HEK293 (cell line): ENCODE measurements around the gene QARS1.
A peak's percentile ranks its signal among the peaks of the same experiment; 100 is the strongest.

Experiments used
- EGR2 ChIP-seq: fragments of 450-650 bp; formaldehyde crosslinking; IDR thresholded peaks from 2 replicates; pipeline ENCODE4 v1.5.1; 2016; ENCODE audit warnings: low read depth, missing biosample characterization, missing genetic modification characterization
- GLI2 ChIP-seq: fragments of 450-650 bp; formaldehyde crosslinking; IDR thresholded peaks from 2 replicates; pipeline ENCODE4; 2017; ENCODE audit warnings: missing biosample characterization, missing genetic modification characterization, low read depth, borderline replicate concordance
- HOXD13 ChIP-seq: sonication (generic); formaldehyde crosslinking; IDR thresholded peaks from 2 replicates; pipeline ENCODE4 v1.8.0; 2022; ENCODE audit warnings: missing genetic modification reagents, borderline replicate concordance
- KLF9 ChIP-seq: fragments of 450-650 bp; formaldehyde crosslinking; IDR thresholded peaks from 2 replicates; pipeline ENCODE4 v1.5.1; 2016; ENCODE audit warnings: missing biosample characterization, missing genetic modification characterization, low read depth
- REPIN1 ChIP-seq: fragments of 450-650 bp; formaldehyde crosslinking; IDR thresholded peaks from 2 replicates; pipeline ENCODE4 v1.5.1; 2017; ENCODE audit warnings: missing biosample characterization, missing genetic modification characterization, low read depth
- SCRT2 ChIP-seq: fragments of 450-650 bp; formaldehyde crosslinking; IDR thresholded peaks from 2 replicates; pipeline ENCODE4 v1.5.1; 2016; ENCODE audit warnings: missing biosample characterization, missing genetic modification characterization
- YY2 ChIP-seq: fragments of 450-650 bp; formaldehyde crosslinking; IDR thresholded peaks from 2 replicates; pipeline ENCODE4 v1.5.1; 2016; ENCODE audit warnings: missing biosample characterization, missing genetic modification characterization
- ZBTB21 ChIP-seq: fragments of 450-650 bp; formaldehyde crosslinking; IDR thresholded peaks from 2 replicates; pipeline ENCODE4 v1.5.1; 2017; ENCODE audit warnings: missing biosample characterization, missing genetic modification characterization
- ZFHX2 ChIP-seq: fragments of 450-650 bp; formaldehyde crosslinking; conservative IDR thresholded peaks from 2 replicates; pipeline ENCODE4 v1.5.1; 2016; ENCODE audit warnings: missing biosample characterization, missing genetic modification characterization
- ZNF132 ChIP-seq: fragments of 450-650 bp; formaldehyde crosslinking; IDR thresholded peaks from 2 replicates; pipeline ENCODE4 v1.5.1; 2017; ENCODE audit warnings: missing biosample characterization, missing genetic modification characterization, borderline replicate concordance
- ZNF157 ChIP-seq: fragments of 450-650 bp; formaldehyde crosslinking; IDR thresholded peaks from 2 replicates; pipeline ENCODE4 v1.5.1; 2016; ENCODE audit warnings: missing biosample characterization, missing genetic modification characterization
- ZNF169 ChIP-seq: fragments of 450-650 bp; formaldehyde crosslinking; IDR thresholded peaks from 2 replicates; pipeline ENCODE4 v1.5.1; 2016; ENCODE audit warnings: missing biosample characterization, missing genetic modification characterization
- ZNF174 ChIP-seq: fragments of 450-650 bp; formaldehyde crosslinking; IDR thresholded peaks from 2 replicates; pipeline ENCODE4 v1.5.0; 2017; ENCODE audit warnings: missing biosample characterization, mild to moderate bottlenecking, missing genetic modification characterization
- ZNF175 ChIP-seq: fragments of 450-650 bp; formaldehyde crosslinking; IDR thresholded peaks from 2 replicates; pipeline ENCODE4 v1.5.1; 2016; ENCODE audit warnings: missing biosample characterization, missing genetic modification characterization
- ZNF202 ChIP-seq: fragments of 450-650 bp; formaldehyde crosslinking; IDR thresholded peaks from 2 replicates; pipeline ENCODE4 v1.5.1; 2016; ENCODE audit warnings: missing biosample characterization, missing genetic modification characterization, borderline replicate concordance
- ZNF239 ChIP-seq: fragments of 450-650 bp; formaldehyde crosslinking; IDR thresholded peaks from 2 replicates; pipeline ENCODE4 v1.5.1; 2016; ENCODE audit warnings: missing biosample characterization, missing genetic modification characterization
- ZNF248 ChIP-seq: fragments of 450-650 bp; formaldehyde crosslinking; IDR thresholded peaks from 2 replicates; pipeline ENCODE4 v1.5.1; 2017; ENCODE audit warnings: missing biosample characterization, missing genetic modification characterization
- ZNF302 ChIP-seq: fragments of 450-650 bp; formaldehyde crosslinking; IDR thresholded peaks from 2 replicates; pipeline ENCODE4 v1.5.1; 2016; ENCODE audit warnings: missing biosample characterization, missing genetic modification characterization, low read depth
- ZNF366 ChIP-seq: fragments of 450-650 bp; formaldehyde crosslinking; conservative IDR thresholded peaks from 2 replicates; pipeline ENCODE4 v1.5.1; 2016; ENCODE audit warnings: missing biosample characterization, missing genetic modification characterization
- ZNF426 ChIP-seq: fragments of 450-650 bp; formaldehyde crosslinking; IDR thresholded peaks from 2 replicates; pipeline ENCODE4 v1.5.1; 2017; ENCODE audit warnings: missing biosample characterization, missing genetic modification characterization, mild to moderate bottlenecking, inconsistent platforms, moderate library complexity
- ZNF501 ChIP-seq: fragments of 450-650 bp; formaldehyde crosslinking; IDR thresholded peaks from 2 replicates; pipeline ENCODE4 v1.5.1; 2016; ENCODE audit warnings: missing biosample characterization, missing genetic modification characterization
- ZNF596 ChIP-seq: fragments of 450-650 bp; IDR thresholded peaks from 2 replicates; pipeline ENCODE4 v1.5.0; 2018; ENCODE audit warnings: missing biosample characterization, mild to moderate bottlenecking, missing genetic modification characterization, moderate library complexity
- ZNF791 ChIP-seq: fragments of 450-650 bp; formaldehyde crosslinking; IDR thresholded peaks from 2 replicates; pipeline ENCODE4 v1.5.1; 2016; ENCODE audit warnings: missing biosample characterization, missing genetic modification characterization
- ZSCAN30 ChIP-seq: fragments of 450-650 bp; IDR thresholded peaks from 2 replicates; pipeline ENCODE4 v1.5.1; 2018; ENCODE audit warnings: missing biosample characterization, mild to moderate bottlenecking, missing genetic modification characterization, moderate library complexity
- TF ChIP-seq, protein P1 (sequence below): fragments of 450-650 bp; formaldehyde crosslinking; IDR thresholded peaks from 2 replicates; pipeline ENCODE4 v1.5.1; 2016; ENCODE audit warnings: missing biosample characterization, missing genetic modification characterization
- TF ChIP-seq, protein P2 (sequence below): fragments of 450-650 bp; formaldehyde crosslinking; IDR thresholded peaks from 2 replicates; pipeline ENCODE4 v1.5.1; 2017; ENCODE audit warnings: missing biosample characterization, mild to moderate bottlenecking, missing genetic modification characterization, moderate library complexity
- TF ChIP-seq, protein P3 (sequence below): fragments of 450-650 bp; formaldehyde crosslinking; IDR thresholded peaks from 2 replicates; pipeline ENCODE4 v1.5.1; 2016; ENCODE audit warnings: missing biosample characterization, missing genetic modification characterization
- TF ChIP-seq, protein P4 (sequence below): fragments of 450-650 bp; formaldehyde crosslinking; IDR thresholded peaks from 2 replicates; pipeline ENCODE4 v1.5.1; 2016; ENCODE audit warnings: missing biosample characterization, missing genetic modification characterization
- TF ChIP-seq, protein P5 (sequence below): sonication (generic); formaldehyde crosslinking; IDR thresholded peaks from 2 replicates; pipeline ENCODE4 v1.8.1; 2022; ENCODE audit warnings: mild to moderate bottlenecking, moderate library complexity, missing genetic modification reagents
- TF ChIP-seq, protein P6 (sequence below): fragments of 450-650 bp; formaldehyde crosslinking; IDR thresholded peaks from 2 replicates; pipeline ENCODE4 v1.5.1; 2017; ENCODE audit warnings: missing biosample characterization, missing genetic modification characterization

QARS1 gene

DNA sequence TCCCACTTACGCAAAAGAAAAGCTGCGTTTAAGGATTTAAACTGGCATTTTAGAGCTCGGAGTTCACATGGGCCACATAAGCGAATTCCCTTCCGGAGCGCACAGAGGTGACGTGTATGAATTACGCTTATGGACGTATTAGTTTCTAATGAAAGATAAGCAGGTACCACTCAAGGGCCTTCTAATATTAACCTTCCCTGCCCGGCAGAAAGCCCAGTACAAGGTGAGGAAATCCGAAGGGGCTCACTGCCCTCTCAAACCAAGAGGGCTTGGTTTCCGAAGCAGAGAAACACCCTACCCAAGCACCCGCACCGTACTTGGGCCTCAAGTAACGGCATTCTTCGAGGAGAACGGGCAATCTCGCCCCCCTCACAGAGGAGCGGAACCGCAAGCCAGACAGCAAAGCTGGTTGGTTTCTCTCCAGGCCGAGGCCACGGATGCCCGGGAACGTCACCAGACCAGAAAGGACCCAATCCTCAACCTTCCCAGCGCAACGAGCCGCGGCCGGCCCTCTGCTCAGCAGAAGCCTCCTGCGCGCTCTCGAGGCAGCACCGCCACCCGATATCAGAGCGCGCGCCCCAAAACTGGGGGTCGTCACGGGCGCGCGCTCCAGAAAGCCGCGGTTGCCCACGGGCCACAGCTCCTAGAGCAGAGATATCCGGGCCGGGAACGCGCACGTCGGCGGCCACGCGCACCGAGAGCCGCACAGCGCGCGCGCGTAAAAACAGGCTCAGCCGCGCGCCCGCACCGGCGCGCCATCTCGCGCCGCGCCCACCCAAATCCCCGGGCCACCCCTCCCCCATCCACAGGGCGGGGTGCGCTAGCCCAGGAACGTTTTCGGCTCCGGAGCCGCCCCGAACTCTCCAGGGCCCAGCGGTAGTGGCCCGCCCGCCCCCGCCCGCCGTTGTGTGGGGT is 11.4 kb downstream of the QARS1 start (continued):
- TF ChIP-seq, protein P1, sequence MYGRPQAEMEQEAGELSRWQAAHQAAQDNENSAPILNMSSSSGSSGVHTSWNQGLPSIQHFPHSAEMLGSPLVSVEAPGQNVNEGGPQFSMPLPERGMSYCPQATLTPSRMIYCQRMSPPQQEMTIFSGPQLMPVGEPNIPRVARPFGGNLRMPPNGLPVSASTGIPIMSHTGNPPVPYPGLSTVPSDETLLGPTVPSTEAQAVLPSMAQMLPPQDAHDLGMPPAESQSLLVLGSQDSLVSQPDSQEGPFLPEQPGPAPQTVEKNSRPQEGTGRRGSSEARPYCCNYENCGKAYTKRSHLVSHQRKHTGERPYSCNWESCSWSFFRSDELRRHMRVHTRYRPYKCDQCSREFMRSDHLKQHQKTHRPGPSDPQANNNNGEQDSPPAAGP = no peak
- TF ChIP-seq SCRT2 (tag by site-specific recombination) = no peak
- TF ChIP-seq ZNF302 (tag by site-specific recombination) = no peak
- no peak for TF ChIP-seq ZNF791
- TF ChIP-seq, protein P2, sequence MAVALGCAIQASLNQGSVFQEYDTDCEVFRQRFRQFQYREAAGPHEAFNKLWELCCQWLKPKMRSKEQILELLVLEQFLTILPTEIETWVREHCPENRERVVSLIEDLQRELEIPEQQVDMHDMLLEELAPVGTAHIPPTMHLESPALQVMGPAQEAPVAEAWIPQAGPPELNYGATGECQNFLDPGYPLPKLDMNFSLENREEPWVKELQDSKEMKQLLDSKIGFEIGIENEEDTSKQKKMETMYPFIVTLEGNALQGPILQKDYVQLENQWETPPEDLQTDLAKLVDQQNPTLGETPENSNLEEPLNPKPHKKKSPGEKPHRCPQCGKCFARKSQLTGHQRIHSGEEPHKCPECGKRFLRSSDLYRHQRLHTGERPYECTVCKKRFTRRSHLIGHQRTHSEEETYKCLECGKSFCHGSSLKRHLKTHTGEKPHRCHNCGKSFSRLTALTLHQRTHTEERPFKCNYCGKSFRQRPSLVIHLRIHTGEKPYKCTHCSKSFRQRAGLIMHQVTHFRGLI = 0 out of 2 replicates have a peak, but pooled peaks have one; percentile 27
- TF ChIP-seq ZNF202 (tag by site-specific recombination) = no peak
- no peak; the same call in 1 of the 2 replicates for TF ChIP-seq ZFHX2
- TF ChIP-seq ZNF366 (tag by site-specific recombination) = no peak
- peak; percentile 26; the same call in 1 of the 2 replicates for TF ChIP-seq EGR2 (tag by site-specific recombination)
- TF ChIP-seq, protein P3, sequence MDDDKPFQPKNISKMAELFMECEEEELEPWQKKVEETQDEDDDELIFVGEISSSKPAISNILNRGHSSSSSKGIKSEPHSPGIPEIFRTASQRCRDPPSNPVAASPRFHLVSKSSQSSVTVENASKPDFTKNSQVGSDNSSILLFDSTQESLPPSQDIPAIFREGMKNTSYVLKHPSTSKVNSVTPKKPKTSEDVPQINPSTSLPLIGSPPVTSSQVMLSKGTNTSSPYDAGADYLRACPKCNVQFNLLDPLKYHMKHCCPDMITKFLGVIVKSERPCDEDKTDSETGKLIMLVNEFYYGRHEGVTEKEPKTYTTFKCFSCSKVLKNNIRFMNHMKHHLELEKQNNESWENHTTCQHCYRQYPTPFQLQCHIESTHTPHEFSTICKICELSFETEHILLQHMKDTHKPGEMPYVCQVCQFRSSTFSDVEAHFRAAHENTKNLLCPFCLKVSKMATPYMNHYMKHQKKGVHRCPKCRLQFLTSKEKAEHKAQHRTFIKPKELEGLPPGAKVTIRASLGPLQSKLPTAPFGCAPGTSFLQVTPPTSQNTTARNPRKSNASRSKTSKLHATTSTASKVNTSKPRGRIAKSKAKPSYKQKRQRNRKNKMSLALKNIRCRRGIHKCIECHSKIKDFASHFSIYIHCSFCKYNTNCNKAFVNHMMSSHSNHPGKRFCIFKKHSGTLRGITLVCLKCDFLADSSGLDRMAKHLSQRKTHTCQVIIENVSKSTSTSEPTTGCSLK (tag by site-specific recombination) = no peak
- no peak for TF ChIP-seq HOXD13 (CRISPR knock-in tag)
- no peak for TF ChIP-seq ZNF426
- no peak for TF ChIP-seq ZNF169
- TF ChIP-seq, protein P4, sequence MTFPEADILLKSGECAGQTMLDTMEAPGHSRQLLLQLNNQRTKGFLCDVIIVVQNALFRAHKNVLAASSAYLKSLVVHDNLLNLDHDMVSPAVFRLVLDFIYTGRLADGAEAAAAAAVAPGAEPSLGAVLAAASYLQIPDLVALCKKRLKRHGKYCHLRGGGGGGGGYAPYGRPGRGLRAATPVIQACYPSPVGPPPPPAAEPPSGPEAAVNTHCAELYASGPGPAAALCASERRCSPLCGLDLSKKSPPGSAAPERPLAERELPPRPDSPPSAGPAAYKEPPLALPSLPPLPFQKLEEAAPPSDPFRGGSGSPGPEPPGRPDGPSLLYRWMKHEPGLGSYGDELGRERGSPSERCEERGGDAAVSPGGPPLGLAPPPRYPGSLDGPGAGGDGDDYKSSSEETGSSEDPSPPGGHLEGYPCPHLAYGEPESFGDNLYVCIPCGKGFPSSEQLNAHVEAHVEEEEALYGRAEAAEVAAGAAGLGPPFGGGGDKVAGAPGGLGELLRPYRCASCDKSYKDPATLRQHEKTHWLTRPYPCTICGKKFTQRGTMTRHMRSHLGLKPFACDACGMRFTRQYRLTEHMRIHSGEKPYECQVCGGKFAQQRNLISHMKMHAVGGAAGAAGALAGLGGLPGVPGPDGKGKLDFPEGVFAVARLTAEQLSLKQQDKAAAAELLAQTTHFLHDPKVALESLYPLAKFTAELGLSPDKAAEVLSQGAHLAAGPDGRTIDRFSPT (tag by site-specific recombination) = no peak
- TF ChIP-seq YY2 (tag by site-specific recombination) = no peak
- no peak for TF ChIP-seq REPIN1 (tag by site-specific recombination)
- TF ChIP-seq ZNF596 (tag by site-specific recombination) = no peak
- no peak for TF ChIP-seq ZNF174 (tag by site-specific recombination)
- no peak for TF ChIP-seq ZNF248 (tag by site-specific recombination)
- no peak for TF ChIP-seq KLF9 (tag by site-specific recombination)
- TF ChIP-seq, protein P5, sequence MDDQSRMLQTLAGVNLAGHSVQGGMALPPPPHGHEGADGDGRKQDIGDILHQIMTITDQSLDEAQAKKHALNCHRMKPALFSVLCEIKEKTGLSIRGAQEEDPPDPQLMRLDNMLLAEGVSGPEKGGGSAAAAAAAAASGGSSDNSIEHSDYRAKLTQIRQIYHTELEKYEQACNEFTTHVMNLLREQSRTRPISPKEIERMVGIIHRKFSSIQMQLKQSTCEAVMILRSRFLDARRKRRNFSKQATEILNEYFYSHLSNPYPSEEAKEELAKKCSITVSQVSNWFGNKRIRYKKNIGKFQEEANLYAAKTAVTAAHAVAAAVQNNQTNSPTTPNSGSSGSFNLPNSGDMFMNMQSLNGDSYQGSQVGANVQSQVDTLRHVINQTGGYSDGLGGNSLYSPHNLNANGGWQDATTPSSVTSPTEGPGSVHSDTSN (CRISPR knock-in tag) = no peak
- no peak for TF ChIP-seq ZNF157 (tag by site-specific recombination)
- TF ChIP-seq, protein P6, sequence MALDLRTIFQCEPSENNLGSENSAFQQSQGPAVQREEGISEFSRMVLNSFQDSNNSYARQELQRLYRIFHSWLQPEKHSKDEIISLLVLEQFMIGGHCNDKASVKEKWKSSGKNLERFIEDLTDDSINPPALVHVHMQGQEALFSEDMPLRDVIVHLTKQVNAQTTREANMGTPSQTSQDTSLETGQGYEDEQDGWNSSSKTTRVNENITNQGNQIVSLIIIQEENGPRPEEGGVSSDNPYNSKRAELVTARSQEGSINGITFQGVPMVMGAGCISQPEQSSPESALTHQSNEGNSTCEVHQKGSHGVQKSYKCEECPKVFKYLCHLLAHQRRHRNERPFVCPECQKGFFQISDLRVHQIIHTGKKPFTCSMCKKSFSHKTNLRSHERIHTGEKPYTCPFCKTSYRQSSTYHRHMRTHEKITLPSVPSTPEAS (tag by site-specific recombination) = no peak
- TF ChIP-seq GLI2 = no peak
- TF ChIP-seq ZNF239 (tag by site-specific recombination) = no peak
- TF ChIP-seq ZNF175 (tag by site-specific recombination) = no peak
- no peak for TF ChIP-seq ZNF501 (tag by site-specific recombination)
- TF ChIP-seq ZSCAN30 (tag by site-specific recombination) = no peak
- 0 out of 2 replicates have a peak, but pooled peaks have one; percentile 43 for TF ChIP-seq ZBTB21
- TF ChIP-seq ZNF132 (tag by site-specific recombination) = no peak
